Measurements from ENCODE around the gene TNIK.

- TF ChIP-seq CTCF (IDR thresholded peaks at IDR 0.05; ENCODE audit: poor library complexity) = no peak
- no peak for TF ChIP-seq EZH2 (IDR thresholded peaks at IDR 0.05; ENCODE audit: borderline replicate concordance)
Measured at GRCh38 chr3:171442184-171442583, 18.0 kb downstream of the TNIK start.

Data from hepatocyte (in vitro differentiated cells).